ENCODE measurements around the gene CREB1. TPM values are rescaled to one million over a fixed set of nuclear protein-coding genes. Genes with fewer than 3 reads are reported as not detected.
"Not testable (repeated sequence)": the region's sequence is repeated elsewhere in the genome, so short reads cannot be mapped to it uniquely, and the experiment has no call there.

The CREB1 gene
- total and polyA plus RNA-seq, 9 of the 15 experiments (the other 6 are each of a cell fraction or from before 2014, with no cell fraction given): 8.9 to 51.3 (median 19.5) TPM

GRCh38 chr2:207496936-207497335 lies 32.8 kb upstream of the CREB1 start:
- POLR2A ChIA-PET; FAIRE-seq; CTCF ChIA-PET (ENCODE audit: low intra/inter-chr PET ratio): not testable (repeated sequence)

DNA sequence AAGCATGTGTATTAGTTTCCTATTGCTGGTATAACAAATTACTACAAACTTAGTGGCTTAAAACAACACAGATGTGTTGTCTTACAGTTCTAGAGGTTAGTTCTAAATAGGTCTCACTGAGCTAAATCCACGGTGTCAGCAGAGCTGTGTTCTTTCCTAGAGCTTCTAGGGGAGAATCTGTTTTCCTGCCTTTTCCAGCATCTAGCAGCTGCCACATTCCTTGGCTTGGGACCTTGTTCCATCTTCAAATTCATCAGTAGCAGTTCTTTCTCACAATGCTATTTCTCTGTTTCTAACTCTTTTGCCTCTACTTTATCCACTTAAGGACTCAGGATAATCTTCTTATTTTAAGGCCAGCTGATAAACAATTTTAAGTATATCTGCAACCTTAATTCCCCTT lies 32.2 kb upstream of the CREB1 start:
- Histone ChIP-seq H3K27ac (ENCODE audit: extremely low read depth, low read depth, low read length) (no peak overlapping the region), H3K9me3 (replicated peaks; ENCODE audit: control insufficient read depth, insufficient read depth, low read depth, low read length) (no peaks in the 10 kb centered on the region), H3K79me2 (ENCODE audit: control insufficient read depth, insufficient read depth, low read length) (no peaks in the 10 kb centered on the region), H3K4me2 (ENCODE audit: insufficient read depth, low read length) (no peak overlapping the region), H3K27me3 (ENCODE audit: control insufficient read depth in 2 of 2, insufficient read depth in 2 of 2, low read length in 2 of 2) (no peaks in the 10 kb centered on the region), H3K4me3 (no peak overlapping the region), H3K36me3 (ENCODE audit: control insufficient read depth, insufficient read depth, low read length) (no peaks in the 10 kb centered on the region), H4K20me1 (replicated peaks; ENCODE audit: control insufficient read depth, insufficient read depth, low read length) (no peaks in the 10 kb centered on the region), H3K9ac (ENCODE audit: insufficient read depth in 1 of 2, low read depth in 2 of 2, low read length in 2 of 2) (no peak overlapping the region), H3K4me1 (replicated peaks in 1 of 2; ENCODE audit: control insufficient read depth in 2 of 2, insufficient read depth in 2 of 2, low read length in 2 of 2) (peaks cover 0 to 6% of the 10 kb centered on the region in 2 experiments; a peak in 2 of 5 replicates), H2AFZ (ENCODE audit: low read depth, low read length) (0 out of 2 replicates have a peak overlapping the region, but pooled peaks have one; percentile 9), H3K9me1 (ENCODE audit: control insufficient read depth, insufficient read depth, low read length) (no peaks in the 10 kb centered on the region)
- intact Hi-C loops (cut with micrococcal nuclease) (loop anchor here (10.0 kb wide), 1 partner anchor 127 kb away; the partner anchor contains the start of gene METTL21A), in situ Hi-C loops (cut with MboI) (no loop called here)
- POLR2A ChIA-PET: no interaction called here
- FAIRE-seq (no peak), DNase-seq (ENCODE audit: extremely low read depth in 1 of 4, low spot score in 3 of 4) (no peak), ATAC-seq (no peak)
- 33% methylated on average over 1 of the region's 1 CpG for WGBS (ENCODE audit: insufficient coverage, low coverage, missing lambda C conversion rate)
- BruUV-seq (replicated peaks): no TSS peak
- CTCF ChIA-PET (ENCODE audit: low intra/inter-chr PET ratio): no interaction called here
- no peak for TF ChIP-seq SIN3A (IDR thresholded peaks at IDR 0.05; ENCODE audit: borderline replicate concordance in 2 of 2, control insufficient read depth in 1 of 2, low read depth in 2 of 2, low read length in 2 of 2)
- TF ChIP-seq, protein P1, sequence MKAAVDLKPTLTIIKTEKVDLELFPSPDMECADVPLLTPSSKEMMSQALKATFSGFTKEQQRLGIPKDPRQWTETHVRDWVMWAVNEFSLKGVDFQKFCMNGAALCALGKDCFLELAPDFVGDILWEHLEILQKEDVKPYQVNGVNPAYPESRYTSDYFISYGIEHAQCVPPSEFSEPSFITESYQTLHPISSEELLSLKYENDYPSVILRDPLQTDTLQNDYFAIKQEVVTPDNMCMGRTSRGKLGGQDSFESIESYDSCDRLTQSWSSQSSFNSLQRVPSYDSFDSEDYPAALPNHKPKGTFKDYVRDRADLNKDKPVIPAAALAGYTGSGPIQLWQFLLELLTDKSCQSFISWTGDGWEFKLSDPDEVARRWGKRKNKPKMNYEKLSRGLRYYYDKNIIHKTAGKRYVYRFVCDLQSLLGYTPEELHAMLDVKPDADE (conservative IDR thresholded peaks at IDR 0.05; ENCODE audit: control insufficient read depth, low read depth, low read length): no peak
- TF ChIP-seq HES1 (IDR thresholded peaks at IDR 0.05; ENCODE audit: low read depth): no peak
- no peak for TF ChIP-seq ZKSCAN1 (IDR thresholded peaks at IDR 0.05; ENCODE audit: low read depth, low read length)
- TF ChIP-seq MTA1 (IDR thresholded peaks at IDR 0.05; ENCODE audit: borderline replicate concordance): no peak
- TF ChIP-seq ELF2 (CRISPR knock-in tag; IDR thresholded peaks at IDR 0.05): no peak
- TF ChIP-seq TARDBP (IDR thresholded peaks at IDR 0.05): no peak
- no peak for TF ChIP-seq ZNF75A (CRISPR knock-in tag; IDR thresholded peaks at IDR 0.05)
- TF ChIP-seq CCAR2 (IDR thresholded peaks at IDR 0.05; ENCODE audit: low read depth, low read length): no peak
- TF ChIP-seq MIER1 (IDR thresholded peaks at IDR 0.05; ENCODE audit: low read depth): no peak
- no peak for TF ChIP-seq HBP1 (CRISPR knock-in tag; IDR thresholded peaks at IDR 0.05)
- no peak for TF ChIP-seq MECOM (CRISPR knock-in tag; IDR thresholded peaks at IDR 0.05)
- TF ChIP-seq L3MBTL2 (IDR thresholded peaks at IDR 0.05): no peak

More at GRCh38 chr2:207496936-207497335, 32.8 kb upstream of the CREB1 start:
- H3K9me3 ChIP-seq (replicated peaks; ENCODE audit: control insufficient read depth, insufficient read depth, low read depth, low read length); BruUV-seq (replicated peaks); H3K4me1 ChIP-seq (replicated peaks in 1 of 2; ENCODE audit: control insufficient read depth in 2 of 2, insufficient read depth in 2 of 2, low read length in 2 of 2); H3K27me3 ChIP-seq (ENCODE audit: control insufficient read depth in 2 of 2, insufficient read depth in 2 of 2, low read length in 2 of 2); H4K20me1 ChIP-seq (replicated peaks; ENCODE audit: control insufficient read depth, insufficient read depth, low read length); DNase-seq (ENCODE audit: extremely low read depth in 1 of 4, low spot score in 3 of 4); H3K36me3 ChIP-seq (ENCODE audit: control insufficient read depth, insufficient read depth, low read length); in situ Hi-C loops (cut with MboI); H2AFZ ChIP-seq (ENCODE audit: low read depth, low read length); H3K9me1 ChIP-seq (ENCODE audit: control insufficient read depth, insufficient read depth, low read length); H3K4me2 ChIP-seq (ENCODE audit: insufficient read depth, low read length); H3K9ac ChIP-seq (ENCODE audit: insufficient read depth in 1 of 2, low read depth in 2 of 2, low read length in 2 of 2); H3K27ac ChIP-seq (ENCODE audit: extremely low read depth, low read depth, low read length); H3K79me2 ChIP-seq (ENCODE audit: control insufficient read depth, insufficient read depth, low read length); H3K4me3 ChIP-seq; ATAC-seq; TF ChIP-seq CEBPG (CRISPR knock-in tag; IDR thresholded peaks at IDR 0.05): not testable (repeated sequence)
- TF ChIP-seq CEBPG (tag; conservative IDR thresholded peaks at IDR 0.05 in 1 of 2, IDR thresholded peaks at IDR 0.05 in 1 of 2): 0 out of 4 replicates have a peak, but pooled peaks of 1 of the 2 experiments have one; percentile 8
- intact Hi-C loops (cut with micrococcal nuclease): loop anchor here (10.0 kb wide), 1 partner anchor 128 kb away; the partner anchor contains the start of gene METTL21A
- 62% methylated on average over 8 of the region's 12 CpGs for whole genome bisulfite sequencing (ENCODE audit: insufficient coverage, low coverage, missing lambda C conversion rate)

All from K562 (cell line).